Colonic mucosa (tissue), 4 donors: ENCODE results near the gene CLIC4. TPM values are rescaled to one million over a fixed set of nuclear protein-coding genes. Genes with fewer than 3 reads are reported as not detected.
A peak's percentile ranks its signal among the peaks of the same experiment; 100 is the strongest.

Experiments
- DNase-seq: peaks from one replicate; pipeline ENCODE4 v3.0.0-alpha.2; 2020
- H3K27ac ChIP-seq: fragments of 200-600 bp; one replicate; pipeline ENCODE4 v1.8.0; 2021
- H3K27me3 ChIP-seq: fragments of 200-600 bp; one replicate; pipeline ENCODE4 v1.8.0; 2021
- H3K36me3 ChIP-seq: fragments of 200-600 bp; one replicate; pipeline ENCODE4 v1.8.0; 2021
- H3K4me1 ChIP-seq: fragments of 200-600 bp; one replicate; pipeline ENCODE4 v1.8.0; 2021; ENCODE audit warnings: mild to moderate bottlenecking
- H3K4me3 ChIP-seq: fragments of 200-600 bp; one replicate; pipeline ENCODE4 v1.8.0; 2021
- H3K9ac ChIP-seq, 2 donors: one replicate each; pipeline ENCODE4 v1.7.0; 2013; ENCODE audit warnings: control low read depth in 2 of 2, low read depth in 2 of 2, low read length in 2 of 2
- H3K9me3 ChIP-seq: fragments of 200-600 bp; one replicate; pipeline ENCODE4 v1.8.0; 2021
- intact Hi-C: fragments of 100-400 bp; cut with DNase I; formaldehyde crosslinking; loops from one replicate; pipeline ENCODE4 v1.14.1; 2022
- total RNA-seq, 2 donors: library from RNA; stranded (reverse); fragmentation: NEBNext Ultra II Directional in 1 of 2; extraction: Animal tissue kit (Norgen Biotek cat#: 25700) in 1 of 2; gene quantifications; one replicate each; pipeline ENCODE4 v1.2.1, GENCODE V29; 2021
- TF ChIP-seq, protein P1 (sequence below): fragments of 200-600 bp; IDR thresholded peaks from one replicate; pipeline ENCODE4 v1.8.0; 2022; ENCODE audit warnings: antibody characterized with exemption, mild to moderate bottlenecking
- donor health status: healthy.
- donor health status: DM: no; HTN: no; CAD: no.
- donor health status: DM: no; HTN: no; CAD: no.

The CLIC4 gene
- total RNA-seq, 2 donors from 2014 or later, result 38.0 to 84.8 TPM

DNA sequence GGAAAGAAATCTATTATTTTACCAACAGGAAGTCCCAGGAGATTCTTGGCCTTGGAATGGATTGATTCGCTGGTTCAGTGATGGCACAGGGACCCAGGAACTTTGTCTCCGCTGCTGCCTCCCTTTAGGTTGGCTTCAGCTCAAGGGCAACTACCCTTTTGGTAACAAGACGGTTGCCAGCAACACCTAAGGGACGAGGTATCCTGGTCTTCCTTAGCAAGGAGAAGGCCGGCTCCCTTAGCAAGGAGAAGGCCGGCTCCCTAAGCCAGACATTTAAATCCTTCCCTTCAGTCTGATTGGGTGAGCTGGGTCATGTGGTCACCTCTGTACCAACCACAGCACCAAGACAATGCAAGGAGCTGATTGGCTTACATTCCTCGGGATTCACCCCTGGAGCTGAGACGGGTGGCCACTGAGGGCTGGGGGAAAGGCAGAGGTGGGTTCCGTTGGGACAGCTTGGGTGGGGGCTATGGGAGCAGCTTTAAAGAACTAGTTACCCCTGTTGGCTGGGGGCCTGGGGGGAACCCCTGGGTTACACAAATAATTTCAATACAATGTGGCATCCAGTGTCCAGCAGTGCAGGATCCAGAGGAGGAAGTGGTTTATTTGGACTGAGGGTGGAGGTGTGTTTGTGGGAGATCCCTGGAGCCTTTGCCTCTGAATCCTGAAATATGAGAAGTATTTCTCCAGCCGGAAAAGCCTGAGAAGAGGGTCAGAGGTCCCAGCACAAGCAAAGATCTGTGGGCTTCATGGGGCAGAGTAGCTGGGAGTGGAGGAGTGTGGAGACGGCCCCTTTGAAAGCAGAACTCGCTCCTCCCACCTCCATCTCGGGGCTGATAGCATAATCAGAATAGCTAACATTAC, 20.7 kb upstream of the CLIC4 start:
- peak overlapping the region; percentile 9 to 24 for H3K9ac ChIP-seq
- H3K27ac ChIP-seq, result peak overlapping the region; percentile 44
- peaks cover 10% of the 10 kb centered on the region for H3K4me1 ChIP-seq
- TF ChIP-seq, protein P1, sequence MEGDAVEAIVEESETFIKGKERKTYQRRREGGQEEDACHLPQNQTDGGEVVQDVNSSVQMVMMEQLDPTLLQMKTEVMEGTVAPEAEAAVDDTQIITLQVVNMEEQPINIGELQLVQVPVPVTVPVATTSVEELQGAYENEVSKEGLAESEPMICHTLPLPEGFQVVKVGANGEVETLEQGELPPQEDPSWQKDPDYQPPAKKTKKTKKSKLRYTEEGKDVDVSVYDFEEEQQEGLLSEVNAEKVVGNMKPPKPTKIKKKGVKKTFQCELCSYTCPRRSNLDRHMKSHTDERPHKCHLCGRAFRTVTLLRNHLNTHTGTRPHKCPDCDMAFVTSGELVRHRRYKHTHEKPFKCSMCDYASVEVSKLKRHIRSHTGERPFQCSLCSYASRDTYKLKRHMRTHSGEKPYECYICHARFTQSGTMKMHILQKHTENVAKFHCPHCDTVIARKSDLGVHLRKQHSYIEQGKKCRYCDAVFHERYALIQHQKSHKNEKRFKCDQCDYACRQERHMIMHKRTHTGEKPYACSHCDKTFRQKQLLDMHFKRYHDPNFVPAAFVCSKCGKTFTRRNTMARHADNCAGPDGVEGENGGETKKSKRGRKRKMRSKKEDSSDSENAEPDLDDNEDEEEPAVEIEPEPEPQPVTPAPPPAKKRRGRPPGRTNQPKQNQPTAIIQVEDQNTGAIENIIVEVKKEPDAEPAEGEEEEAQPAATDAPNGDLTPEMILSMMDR, result no peak
- no peaks in the 10 kb centered on the region for H3K27me3 ChIP-seq
- no peaks in the 10 kb centered on the region for H3K9me3 ChIP-seq
- intact Hi-C loops, result no loop called here
- no peaks in the 10 kb centered on the region for H3K36me3 ChIP-seq
- no peak overlapping the region for H3K4me3 ChIP-seq
- no peak for DNase-seq

DNA sequence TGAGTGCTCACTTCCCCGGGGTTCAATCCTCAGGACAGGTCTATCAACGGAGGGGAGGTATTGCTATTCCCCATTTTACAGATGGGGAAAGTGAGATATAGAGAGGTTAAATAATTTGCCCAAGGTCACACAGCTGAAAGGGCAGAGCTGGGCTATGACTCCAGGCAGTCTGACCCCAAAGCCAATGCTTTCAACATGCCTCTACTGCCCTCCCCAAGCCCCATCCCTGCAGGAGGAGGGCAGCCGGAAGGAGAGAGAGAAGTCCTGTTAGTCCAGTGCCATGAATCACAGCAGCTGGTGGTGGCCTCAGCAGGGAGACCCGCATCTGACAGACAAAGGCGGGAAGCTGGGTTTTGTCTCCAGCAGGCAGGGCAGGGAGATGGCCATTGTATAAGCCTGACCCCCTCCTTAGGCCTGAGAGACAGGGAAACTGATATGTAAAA, 20.0 kb upstream of the CLIC4 start:
- no peaks in the 10 kb centered on the region for H3K36me3 ChIP-seq
- no peak overlapping the region for H3K4me3 ChIP-seq
- H3K27me3 ChIP-seq, result no peaks in the 10 kb centered on the region
- TF ChIP-seq, protein P1, result no peak
- H3K9me3 ChIP-seq, result no peaks in the 10 kb centered on the region
- DNase-seq, result no peak
- peak overlapping the region in 1 of 2 donors; percentile 24 for H3K9ac ChIP-seq
- peak overlapping the region; percentile 44 for H3K27ac ChIP-seq
- intact Hi-C loops, result no loop called here
- H3K4me1 ChIP-seq, result peaks cover 10% of the 10 kb centered on the region

DNA sequence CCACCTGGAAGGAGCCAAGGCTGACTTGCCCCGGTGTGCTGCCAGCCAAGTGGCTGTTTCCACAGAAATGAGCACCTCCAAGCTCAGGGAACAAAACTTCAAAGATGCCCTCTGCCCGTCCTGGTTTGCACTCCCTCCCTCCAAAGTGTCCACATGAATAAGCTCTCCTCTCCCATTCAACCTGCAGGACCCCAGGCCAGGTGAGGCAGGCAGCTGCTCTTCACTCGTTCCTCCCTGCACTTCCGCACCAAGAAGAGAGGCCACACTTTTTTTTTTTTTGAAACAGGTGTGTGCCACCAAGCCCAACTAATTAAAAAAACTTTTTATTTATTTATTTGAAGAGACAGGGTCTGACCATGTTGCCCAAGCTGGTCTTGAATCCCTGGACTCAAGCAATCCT, 18.5 kb upstream of the CLIC4 start:
- Histone ChIP-seq H3K36me3 (no peaks in the 10 kb centered on the region), H3K9me3 (no peaks in the 10 kb centered on the region), H3K4me3 (no peak overlapping the region), H3K4me1 (peaks cover 10% of the 10 kb centered on the region), H3K27me3 (no peaks in the 10 kb centered on the region), H3K9ac (no peak overlapping the region), H3K27ac (no peak overlapping the region)
- TF ChIP-seq, protein P1, result no peak
- intact Hi-C loops, result no loop called here
- DNase-seq, result no peak

DNA sequence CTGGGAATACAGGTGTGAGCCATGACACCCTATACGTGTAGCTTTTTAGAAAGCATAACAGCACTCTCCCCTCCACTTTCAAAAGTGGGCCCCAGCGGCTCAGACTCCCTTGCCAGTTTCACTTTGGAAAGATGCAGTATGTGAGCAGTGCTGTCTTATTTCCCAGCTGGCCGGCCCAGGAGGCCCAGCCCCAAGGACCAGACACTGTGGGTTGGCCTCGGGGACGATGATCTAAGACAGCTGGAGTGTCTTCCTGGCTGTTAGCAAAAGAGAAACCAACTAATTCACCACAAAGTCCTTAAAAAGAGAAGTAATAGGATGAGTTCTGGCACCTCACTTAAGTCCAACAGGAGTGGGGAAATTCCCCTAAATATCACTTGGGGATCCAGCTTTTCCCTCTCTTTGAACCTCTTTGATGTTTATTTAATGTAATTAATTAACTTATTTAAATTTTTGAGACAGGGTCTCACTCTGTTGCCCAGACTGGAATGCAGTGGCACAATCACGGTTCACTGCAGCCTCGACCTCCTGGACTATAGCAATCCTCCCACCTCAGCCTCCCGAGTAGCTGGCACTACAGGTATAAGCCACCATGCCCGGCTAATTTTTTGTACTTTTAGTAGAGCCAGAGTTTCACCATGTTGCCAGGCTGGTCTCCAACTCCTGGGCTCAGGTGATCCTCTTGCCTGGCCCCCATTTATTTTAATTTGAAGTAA, 17.6 kb upstream of the CLIC4 start:
- H3K9ac ChIP-seq, result no peak overlapping the region
- H3K4me3 ChIP-seq, result no peak overlapping the region
- intact Hi-C loops, result no loop called here
- peaks cover 10% of the 10 kb centered on the region for H3K4me1 ChIP-seq
- no peaks in the 10 kb centered on the region for H3K9me3 ChIP-seq
- no peaks in the 10 kb centered on the region for H3K27me3 ChIP-seq
- TF ChIP-seq, protein P1, result no peak
- DNase-seq, result peak; percentile 61
- peak overlapping the region; percentile 13 for H3K27ac ChIP-seq
- H3K36me3 ChIP-seq, result no peaks in the 10 kb centered on the region

DNA sequence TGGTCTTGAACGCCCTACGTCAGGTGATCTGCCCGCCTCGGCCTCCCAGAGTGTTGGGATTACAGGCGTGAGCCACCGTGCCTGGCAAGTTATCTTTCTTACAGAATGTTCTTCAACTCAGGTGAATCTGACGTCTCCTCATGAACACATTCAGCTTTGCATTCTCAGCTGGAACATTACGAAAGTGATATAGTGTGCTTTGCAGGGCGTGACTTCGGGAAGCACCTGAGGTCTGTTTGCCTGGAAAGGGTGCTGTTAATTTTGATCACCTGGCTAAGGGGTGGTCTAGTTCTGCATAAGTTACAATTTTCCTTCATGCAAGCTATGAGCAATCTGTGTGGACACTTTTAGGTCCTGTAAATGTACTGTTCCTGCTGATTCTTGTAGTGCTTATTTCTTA, 16.3 kb upstream of the CLIC4 start:
- Histone ChIP-seq H3K36me3 (no peaks in the 10 kb centered on the region), H3K27ac (peak overlapping the region; percentile 12), H3K9ac (peak overlapping the region in 1 of 2 donors; percentile 26), H3K27me3 (no peaks in the 10 kb centered on the region), H3K9me3 (no peaks in the 10 kb centered on the region), H3K4me3 (no peak overlapping the region), H3K4me1 (peaks cover 10% of the 10 kb centered on the region)
- no peak for DNase-seq
- intact Hi-C loops, result no loop called here
- TF ChIP-seq, protein P1, result no peak
